Sigmoid colon (tissue), 3 donors: Measurements from ENCODE around the gene LAPTM5.

Experiments
- CTCF ChIP-seq, 4 experiments: fragments of 450-650 bp in 3 of 4; fragments of 200-600 bp in 1 of 4; IDR thresholded peaks; one replicate each; pipeline ENCODE4 v1.5.1; 2016 to 2019; ENCODE audit warnings: antibody characterized with exemption in 4 of 4, mild to moderate bottlenecking in 3 of 4, moderate library complexity in 2 of 4
- POLR2A ChIP-seq, 2 donors: fragments of 450-650 bp; IDR thresholded peaks; one replicate each; pipeline ENCODE4 v1.6.1; 2016; ENCODE audit warnings: antibody characterized with exemption in 2 of 2, mild to moderate bottlenecking in 2 of 2, moderate library complexity in 2 of 2

GRCh38 chr1:30803562-30803961 is 46.0 kb upstream of the LAPTM5 start:
- TF ChIP-seq CTCF (IDR thresholded peaks at IDR 0.05) = no peak
- TF ChIP-seq POLR2A (IDR thresholded peaks at IDR 0.05) = no peak
